Thoracic aorta (tissue), 2 donors: Measurements from ENCODE around the gene DPYD. TPM values are rescaled to one million over a fixed set of nuclear protein-coding genes. Genes with fewer than 3 reads are reported as not detected.

Source experiments
- ATAC-seq: fragments of 150-250 bp; one replicate; pipeline ENCODE4 v1.8.0; 2017; ENCODE audit warnings: low read depth; ENCODE audit not compliant: insufficient number of reproducible peaks, low FRiP score
- DNase-seq: peaks from one replicate; pipeline ENCODE4 v3.0.0-alpha.2; 2020; ENCODE audit warnings: low spot score
- H3K27ac ChIP-seq, 2 donors: fragments of 200-600 bp; sonication (generic); 1 replicate in 1 of 2; 2 replicates in 1 of 2; pipeline ENCODE4 v1.5.1; 2016; ENCODE audit warnings: mild to moderate bottlenecking in 2 of 2, moderate library complexity in 2 of 2
- H3K27me3 ChIP-seq: fragments of 200-600 bp; sonication (generic); replicated peaks from 2 replicates; pipeline ENCODE4 v1.6.0; 2016; ENCODE audit warnings: mild to moderate bottlenecking; ENCODE audit not compliant: insufficient read depth
- H3K36me3 ChIP-seq: fragments of 200-600 bp; sonication (generic); one replicate; pipeline ENCODE4 v1.5.1; 2016
- H3K4me1 ChIP-seq, 2 donors: fragments of 200-600 bp; sonication (generic); 1 replicate in 1 of 2; 2 replicates in 1 of 2; pipeline versions ENCODE4 v1.5.1 to v1.6.0; 2016; ENCODE audit warnings: low read depth in 2 of 2, mild to moderate bottlenecking in 1 of 2; ENCODE audit not compliant: control insufficient read depth in 1 of 2
- H3K4me3 ChIP-seq: fragments of 200-600 bp; sonication (generic); 2 replicates; pipeline ENCODE4 v1.5.1; 2016; ENCODE audit warnings: mild to moderate bottlenecking
- H3K9me3 ChIP-seq: fragments of 200-600 bp; sonication (generic); 2 replicates; pipeline ENCODE4 v1.5.1; 2016
- total RNA-seq, 2 donors: library from RNA; depleted of rRNA; stranded (reverse); fragments of >200 nt; gene quantifications; one replicate each; pipeline versions ENCODE4 v1.1.0 to v1.2.3, GENCODE V29; 2016
- TF ChIP-seq, protein P1 (sequence below): fragments of 200-600 bp; sonication (generic); IDR thresholded peaks from one replicate; pipeline ENCODE4 v1.5.1; 2019; ENCODE audit warnings: antibody characterized with exemption

DPYD gene
- total RNA-seq = 10 to 100 TPM; 29.1 to 44.2 TPM

DNA sequence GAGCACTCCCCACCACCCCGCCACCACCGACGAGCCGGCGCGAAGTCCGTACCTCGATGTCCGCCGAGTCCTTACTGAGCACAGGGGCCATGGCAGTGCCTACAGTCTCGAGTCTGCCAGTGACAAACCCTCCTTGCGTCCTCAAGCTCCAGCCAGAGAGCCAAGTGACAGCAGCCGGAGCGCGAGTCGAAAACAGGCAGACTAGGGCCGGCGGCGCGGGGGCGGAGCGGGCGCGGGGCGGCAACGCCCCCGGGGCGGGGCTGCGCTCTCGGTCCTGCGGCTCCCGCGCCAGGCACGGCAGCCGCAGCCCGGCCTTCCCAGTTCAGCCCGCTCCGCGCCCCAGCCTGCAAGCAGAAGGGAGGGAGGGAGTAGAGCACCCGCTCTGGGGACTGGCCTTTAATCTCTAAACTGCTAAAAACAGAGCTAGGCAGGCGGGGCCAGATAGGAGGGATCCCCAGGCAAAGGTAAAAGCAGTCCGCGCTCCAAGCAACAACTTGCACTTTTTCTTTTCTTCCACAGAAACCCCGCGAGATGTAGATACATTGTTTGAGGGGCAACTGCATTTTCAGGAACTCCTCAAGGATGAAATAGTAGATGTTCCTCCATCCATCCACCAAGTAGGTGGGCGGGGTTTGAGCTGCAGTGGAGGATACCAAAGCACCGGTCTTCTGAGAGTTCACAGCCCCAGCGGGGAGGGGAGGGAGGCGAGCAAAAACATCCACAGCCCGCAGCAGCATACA is at the start of gene DPYD:
TSS of gene DPYD (minus strand) at position 203 of the 740 bp plus-strand sequence. CDS start at position 91, 112 bp downstream.
- ATAC-seq = peak; percentile 88
- Histone ChIP-seq H3K4me3 (peak within 1 kb of the TSS; percentile 94), H3K36me3 (no peaks in the 10 kb centered on the region), H3K27ac (peak within 1 kb of the TSS; percentile 65 to 84), H3K4me1 (peaks cover 10 to 19% of the 10 kb centered on the region in 2 donors), H3K27me3 (no peaks in the 10 kb centered on the region), H3K9me3 (no peaks in the 10 kb centered on the region)
- TF ChIP-seq, protein P1, sequence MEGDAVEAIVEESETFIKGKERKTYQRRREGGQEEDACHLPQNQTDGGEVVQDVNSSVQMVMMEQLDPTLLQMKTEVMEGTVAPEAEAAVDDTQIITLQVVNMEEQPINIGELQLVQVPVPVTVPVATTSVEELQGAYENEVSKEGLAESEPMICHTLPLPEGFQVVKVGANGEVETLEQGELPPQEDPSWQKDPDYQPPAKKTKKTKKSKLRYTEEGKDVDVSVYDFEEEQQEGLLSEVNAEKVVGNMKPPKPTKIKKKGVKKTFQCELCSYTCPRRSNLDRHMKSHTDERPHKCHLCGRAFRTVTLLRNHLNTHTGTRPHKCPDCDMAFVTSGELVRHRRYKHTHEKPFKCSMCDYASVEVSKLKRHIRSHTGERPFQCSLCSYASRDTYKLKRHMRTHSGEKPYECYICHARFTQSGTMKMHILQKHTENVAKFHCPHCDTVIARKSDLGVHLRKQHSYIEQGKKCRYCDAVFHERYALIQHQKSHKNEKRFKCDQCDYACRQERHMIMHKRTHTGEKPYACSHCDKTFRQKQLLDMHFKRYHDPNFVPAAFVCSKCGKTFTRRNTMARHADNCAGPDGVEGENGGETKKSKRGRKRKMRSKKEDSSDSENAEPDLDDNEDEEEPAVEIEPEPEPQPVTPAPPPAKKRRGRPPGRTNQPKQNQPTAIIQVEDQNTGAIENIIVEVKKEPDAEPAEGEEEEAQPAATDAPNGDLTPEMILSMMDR = no peak
- DNase-seq = peak; percentile 52

DNA sequence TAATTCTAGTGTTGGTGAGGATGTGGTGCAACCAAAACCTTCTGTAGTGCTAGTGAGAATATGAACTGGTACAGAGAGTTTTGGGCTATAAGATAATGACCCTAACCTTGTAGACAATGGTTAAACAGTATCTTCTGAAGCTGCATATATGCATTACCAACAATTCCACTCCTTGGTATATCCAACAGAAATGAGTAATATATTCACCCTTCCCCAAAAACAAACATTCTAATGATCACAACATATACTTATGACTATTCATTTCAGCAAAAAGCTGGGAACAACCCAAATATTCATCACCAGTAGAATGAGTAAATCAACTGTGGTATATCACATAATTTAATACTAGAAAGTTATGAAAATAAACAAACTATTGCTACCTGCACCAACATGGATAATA is 39.6 kb upstream of the DPYD start:
- TF ChIP-seq, protein P1 = no peak
- Histone ChIP-seq H3K9me3 (no peaks in the 10 kb centered on the region), H3K27ac (no peak overlapping the region), H3K4me1 (no peaks in the 10 kb centered on the region), H3K4me3 (no peak overlapping the region), H3K36me3 (no peaks in the 10 kb centered on the region), H3K27me3 (no peaks in the 10 kb centered on the region)
- DNase-seq (no peak), ATAC-seq (no peak)

DNA sequence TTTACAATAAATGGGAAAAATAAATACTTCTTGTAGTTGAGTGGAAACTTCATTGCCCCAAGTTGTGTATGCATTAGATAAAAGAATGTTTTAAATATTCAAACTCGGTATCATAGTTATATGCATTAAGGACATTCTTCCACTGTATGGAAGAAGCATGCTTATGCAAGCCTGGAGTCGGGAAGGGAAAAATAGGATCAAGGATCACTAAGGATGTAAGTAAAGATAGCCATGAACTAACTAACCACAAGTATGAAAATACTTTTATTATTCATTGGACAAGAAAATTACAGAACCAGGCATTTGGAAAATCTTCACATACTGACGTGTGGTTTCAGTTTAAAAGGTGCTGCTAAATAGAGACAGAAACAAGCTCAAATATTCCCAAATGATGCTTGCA is 26.9 kb upstream of the DPYD start:
- TF ChIP-seq, protein P1 = no peak

DNA sequence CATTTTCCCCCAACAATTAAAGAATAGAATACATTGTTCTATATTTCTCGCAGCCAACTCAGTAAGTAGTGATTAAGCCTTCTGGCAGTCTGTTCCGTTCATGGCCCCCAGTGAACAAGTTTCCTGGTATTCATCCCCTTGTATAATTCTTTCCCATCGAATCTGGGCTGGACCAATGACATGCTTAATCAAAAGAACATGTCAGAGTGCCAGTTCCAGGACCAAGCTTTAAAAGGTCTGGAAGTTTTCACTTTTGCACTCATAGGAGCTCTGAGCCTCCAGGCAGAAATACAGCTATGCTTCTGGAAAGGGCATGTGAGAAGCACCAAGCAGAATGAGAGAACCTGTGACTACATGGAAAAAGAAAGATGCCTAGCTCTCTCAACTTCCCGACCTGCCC is 22.5 kb upstream of the DPYD start:
- no peak for DNase-seq
- Histone ChIP-seq H3K9me3 (no peaks in the 10 kb centered on the region), H3K27ac (no peak overlapping the region), H3K36me3 (no peaks in the 10 kb centered on the region), H3K4me3 (no peak overlapping the region), H3K27me3 (no peaks in the 10 kb centered on the region), H3K4me1 (no peaks in the 10 kb centered on the region)
- TF ChIP-seq, protein P1 = no peak
- ATAC-seq = no peak

More for the DNA sequence above, 26.9 kb upstream of the DPYD start:
- Histone ChIP-seq H3K36me3 (no peaks in the 10 kb centered on the region), H3K27ac (no peak overlapping the region), H3K9me3 (no peaks in the 10 kb centered on the region), H3K4me3 (no peak overlapping the region), H3K4me1 (no peaks in the 10 kb centered on the region), H3K27me3 (no peaks in the 10 kb centered on the region)
- ATAC-seq (no peak), DNase-seq (no peak)

DNA sequence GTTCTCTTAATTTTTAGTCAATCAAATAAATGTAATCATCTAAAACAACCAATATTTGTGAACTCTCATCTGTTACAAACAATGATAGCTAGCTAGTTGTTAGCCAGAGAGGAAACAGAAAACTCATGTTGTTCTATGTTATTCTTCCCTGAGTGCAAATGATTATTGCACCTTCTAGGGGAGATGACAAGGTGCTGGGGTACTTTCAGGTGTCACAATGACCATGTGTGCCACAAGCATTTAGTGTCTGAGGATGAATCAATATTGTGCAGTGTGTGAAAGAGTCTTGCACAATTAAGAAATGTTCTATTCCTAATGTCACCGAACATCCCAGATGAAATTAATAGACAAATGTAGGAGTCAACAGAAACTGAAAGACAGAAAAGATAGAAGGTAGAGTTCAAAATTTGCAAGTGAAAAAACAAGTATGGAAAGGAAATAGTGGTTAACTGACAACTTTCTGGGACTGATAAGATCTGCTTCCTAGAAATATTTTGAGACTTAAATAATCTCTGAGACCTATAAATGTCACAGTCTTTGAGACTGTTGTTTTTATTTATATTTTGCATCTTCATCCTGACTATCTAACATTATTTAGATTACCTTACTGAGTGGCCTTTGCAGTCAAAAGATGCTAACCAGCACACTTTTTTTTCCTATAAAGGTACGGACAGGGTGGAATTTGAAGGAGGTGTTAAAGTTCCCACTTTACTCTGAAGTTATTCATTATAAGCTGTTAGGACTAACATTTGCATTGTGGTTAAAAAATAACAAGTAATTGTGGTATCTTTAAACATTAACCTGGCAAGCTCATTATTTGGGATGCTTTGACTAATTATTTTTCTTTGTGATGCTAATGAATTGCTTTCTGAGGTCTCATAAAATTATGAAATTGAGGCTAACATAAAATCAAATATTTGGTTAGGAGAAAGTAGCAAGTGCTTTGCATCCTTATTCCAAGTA is 21.6 kb upstream of the DPYD start:
- H3K4me3 ChIP-seq = no peak overlapping the region
- no peaks in the 10 kb centered on the region for H3K9me3 ChIP-seq
- H3K4me1 ChIP-seq = no peaks in the 10 kb centered on the region
- no peak for DNase-seq
- no peak for ATAC-seq
- no peaks in the 10 kb centered on the region for H3K27me3 ChIP-seq
- H3K36me3 ChIP-seq = no peaks in the 10 kb centered on the region
- TF ChIP-seq, protein P1 = no peak
- no peak overlapping the region for H3K27ac ChIP-seq
